HG03439 (cell line): ENCODE measurements around the gene KAT7.
"Not testable (repeated sequence)": the region's sequence is repeated elsewhere in the genome, so short reads cannot be mapped to it uniquely, and the experiment has no call there.

Source experiments
- ATAC-seq: cut with Tn5 transposase; IDR thresholded peaks from one replicate; pipeline ENCODE4 v1.9.1; 2021; ENCODE audit warnings: mild to moderate bottlenecking, moderate library complexity; ENCODE audit not compliant: unreplicated experiment

The KAT7 gene

GRCh38 chr17:49798182-49798581 lies 9.7 kb downstream of the KAT7 start:
- no peak for ATAC-seq

GRCh38 chr17:49798738-49799137 lies 10.3 kb downstream of the KAT7 start:
- ATAC-seq: no peak

- no peak for ATAC-seq
These were observed 20.6 kb downstream of the KAT7 start for GRCh38 chr17:49809056-49809455.

- ATAC-seq: no peak
These were observed 26.5 kb downstream of the KAT7 start for GRCh38 chr17:49814781-49815529.

GRCh38 chr17:49815761-49816281 lies 27.3 kb downstream of the KAT7 start:
- no peak for ATAC-seq

- no peak for ATAC-seq
These were observed 29.5 kb downstream of the KAT7 start for GRCh38 chr17:49817993-49818392.

- ATAC-seq: no peak
These were observed 30.7 kb downstream of the KAT7 start for GRCh38 chr17:49819138-49819537.

- ATAC-seq: no peak
These were observed 31.2 kb downstream of the KAT7 start for GRCh38 chr17:49819651-49820050.

GRCh38 chr17:49820773-49821172 lies 32.3 kb downstream of the KAT7 start:
- no peak for ATAC-seq

GRCh38 chr17:49821466-49821865 lies 33.0 kb downstream of the KAT7 start:
- no peak for ATAC-seq

- ATAC-seq: no peak
These were observed 33.4 kb downstream of the KAT7 start for GRCh38 chr17:49821916-49822315.

- no peak for ATAC-seq
These were observed 34.3 kb downstream of the KAT7 start for GRCh38 chr17:49822829-49823228.

GRCh38 chr17:49823614-49824013 lies 35.1 kb downstream of the KAT7 start:
- no peak for ATAC-seq

GRCh38 chr17:49825645-49826044 lies 37.2 kb downstream of the KAT7 start:
- ATAC-seq: no peak

- ATAC-seq: not testable (repeated sequence)
These were observed 39.8 kb downstream of the KAT7 start for GRCh38 chr17:49828325-49828724.

- no peak for ATAC-seq
These were observed 40.5 kb downstream of the KAT7 start for GRCh38 chr17:49829026-49829425.

GRCh38 chr17:49830605-49831004 lies 42.1 kb downstream of the KAT7 start:
- no peak for ATAC-seq

GRCh38 chr17:49832840-49833599 lies 44.5 kb downstream of the KAT7 start:
- ATAC-seq: no peak

- ATAC-seq: no peak
These were observed 45.8 kb downstream of the KAT7 start for GRCh38 chr17:49834118-49834743.

GRCh38 chr17:49835472-49835871 lies 47.0 kb downstream of the KAT7 start:
- no peak for ATAC-seq
